ENCODE measurements around the gene DHRS9.

The DHRS9 gene

DNA sequence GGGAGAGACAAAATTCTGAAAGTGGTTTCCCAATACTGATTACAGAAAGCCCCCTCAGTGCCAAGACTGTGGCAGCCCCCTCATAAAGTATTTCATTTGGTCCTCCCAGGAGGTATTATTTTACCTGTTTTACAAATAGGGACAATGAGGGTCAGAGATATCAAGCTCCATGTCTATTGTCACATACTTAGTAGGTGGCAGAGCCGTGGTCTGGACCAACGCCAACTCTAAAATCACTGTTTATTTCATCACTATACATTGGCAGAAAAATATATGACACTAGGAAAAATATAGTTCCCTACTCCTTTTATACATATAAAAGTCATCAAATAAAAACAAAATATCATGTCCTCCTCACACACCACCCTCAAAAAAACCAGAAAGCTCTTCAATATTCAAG lies 68.6 kb downstream of the DHRS9 start (continued):
- no peak for TF ChIP-seq ZNF596 (tag by site-specific recombination; IDR thresholded peaks at IDR 0.05)
- TF ChIP-seq, protein P1, sequence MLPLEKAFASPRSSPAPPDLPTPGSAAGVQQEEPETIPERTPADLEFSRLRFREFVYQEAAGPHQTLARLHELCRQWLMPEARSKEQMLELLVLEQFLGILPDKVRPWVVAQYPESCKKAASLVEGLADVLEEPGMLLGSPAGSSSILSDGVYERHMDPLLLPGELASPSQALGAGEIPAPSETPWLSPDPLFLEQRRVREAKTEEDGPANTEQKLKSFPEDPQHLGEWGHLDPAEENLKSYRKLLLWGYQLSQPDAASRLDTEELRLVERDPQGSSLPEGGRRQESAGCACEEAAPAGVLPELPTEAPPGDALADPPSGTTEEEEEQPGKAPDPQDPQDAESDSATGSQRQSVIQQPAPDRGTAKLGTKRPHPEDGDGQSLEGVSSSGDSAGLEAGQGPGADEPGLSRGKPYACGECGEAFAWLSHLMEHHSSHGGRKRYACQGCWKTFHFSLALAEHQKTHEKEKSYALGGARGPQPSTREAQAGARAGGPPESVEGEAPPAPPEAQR (tag by site-specific recombination; IDR thresholded peaks at IDR 0.05), result no peak

DNA sequence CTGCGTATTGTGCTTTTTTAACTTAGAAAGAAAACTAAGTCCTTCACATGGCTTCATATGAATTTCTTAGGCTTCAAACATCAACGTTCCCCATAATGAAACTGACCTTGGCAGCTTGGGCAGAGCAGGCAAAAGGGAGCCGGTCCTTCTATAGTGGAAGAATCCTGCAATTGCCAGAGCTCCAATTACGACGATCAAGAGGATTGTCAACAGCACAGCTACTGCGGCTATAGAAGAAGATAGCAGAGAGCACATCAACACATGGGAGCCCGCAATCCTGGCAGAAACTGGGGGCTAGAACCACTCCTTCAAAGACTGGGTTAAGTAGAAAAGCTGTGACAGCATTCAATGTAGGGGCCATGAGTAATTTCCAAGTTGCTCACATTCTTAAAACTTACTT lies 69.8 kb downstream of the DHRS9 start:
- Histone ChIP-seq H3K36me3 (ENCODE audit: control insufficient read depth in 2 of 2, insufficient read depth in 1 of 2, low read length in 2 of 2) (peaks cover 0 to 24% of the 10 kb centered on the region in 2 experiments; a peak in 1 of 3 replicates), H3K9me3 (ENCODE audit: control insufficient read depth, insufficient read depth, low read depth, low read length) (no peaks in the 10 kb centered on the region), H3K4me3 (ENCODE audit: low read depth, low read length) (no peak overlapping the region), H3K27ac (ENCODE audit: extremely low read depth, low read depth, low read length) (no peak overlapping the region), H3K4me1 (ENCODE audit: control insufficient read depth, insufficient read depth, low read length) (no peaks in the 10 kb centered on the region)
- CTCF ChIA-PET, result interaction anchor here (0.5 to 3.5 kb wide), 9 partner anchors 12 to 281 kb away, joined by 3 to 29 read pairs (median 4); no protein-coding TSS in a partner anchor
- TF ChIP-seq, protein P2, sequence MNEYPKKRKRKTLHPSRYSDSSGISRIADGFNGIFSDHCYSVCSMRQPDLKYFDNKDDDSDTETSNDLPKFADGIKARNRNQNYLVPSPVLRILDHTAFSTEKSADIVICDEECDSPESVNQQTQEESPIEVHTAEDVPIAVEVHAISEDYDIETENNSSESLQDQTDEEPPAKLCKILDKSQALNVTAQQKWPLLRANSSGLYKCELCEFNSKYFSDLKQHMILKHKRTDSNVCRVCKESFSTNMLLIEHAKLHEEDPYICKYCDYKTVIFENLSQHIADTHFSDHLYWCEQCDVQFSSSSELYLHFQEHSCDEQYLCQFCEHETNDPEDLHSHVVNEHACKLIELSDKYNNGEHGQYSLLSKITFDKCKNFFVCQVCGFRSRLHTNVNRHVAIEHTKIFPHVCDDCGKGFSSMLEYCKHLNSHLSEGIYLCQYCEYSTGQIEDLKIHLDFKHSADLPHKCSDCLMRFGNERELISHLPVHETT (tag by site-specific recombination; IDR thresholded peaks at IDR 0.05), result no peak
- TF ChIP-seq GLI4 (tag by site-specific recombination; IDR thresholded peaks at IDR 0.05) (no peak), ZNF626 (tag by site-specific recombination; IDR thresholded peaks at IDR 0.05) (no peak), ZNF114 (tag by site-specific recombination; IDR thresholded peaks at IDR 0.05) (no peak), SETDB1 (IDR thresholded peaks at IDR 0.05; ENCODE audit: insufficient read length, low read length) (no peak), YY2 (tag by site-specific recombination; IDR thresholded peaks at IDR 0.05) (no peak), ZNF843 (tag by site-specific recombination; IDR thresholded peaks at IDR 0.05) (no peak)
- TF ChIP-seq, protein P3, sequence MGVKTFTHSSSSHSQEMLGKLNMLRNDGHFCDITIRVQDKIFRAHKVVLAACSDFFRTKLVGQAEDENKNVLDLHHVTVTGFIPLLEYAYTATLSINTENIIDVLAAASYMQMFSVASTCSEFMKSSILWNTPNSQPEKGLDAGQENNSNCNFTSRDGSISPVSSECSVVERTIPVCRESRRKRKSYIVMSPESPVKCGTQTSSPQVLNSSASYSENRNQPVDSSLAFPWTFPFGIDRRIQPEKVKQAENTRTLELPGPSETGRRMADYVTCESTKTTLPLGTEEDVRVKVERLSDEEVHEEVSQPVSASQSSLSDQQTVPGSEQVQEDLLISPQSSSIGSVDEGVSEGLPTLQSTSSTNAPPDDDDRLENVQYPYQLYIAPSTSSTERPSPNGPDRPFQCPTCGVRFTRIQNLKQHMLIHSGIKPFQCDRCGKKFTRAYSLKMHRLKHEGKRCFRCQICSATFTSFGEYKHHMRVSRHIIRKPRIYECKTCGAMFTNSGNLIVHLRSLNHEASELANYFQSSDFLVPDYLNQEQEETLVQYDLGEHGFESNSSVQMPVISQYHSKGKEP (tag by site-specific recombination; IDR thresholded peaks at IDR 0.05), result no peak
- TF ChIP-seq, protein P4, sequence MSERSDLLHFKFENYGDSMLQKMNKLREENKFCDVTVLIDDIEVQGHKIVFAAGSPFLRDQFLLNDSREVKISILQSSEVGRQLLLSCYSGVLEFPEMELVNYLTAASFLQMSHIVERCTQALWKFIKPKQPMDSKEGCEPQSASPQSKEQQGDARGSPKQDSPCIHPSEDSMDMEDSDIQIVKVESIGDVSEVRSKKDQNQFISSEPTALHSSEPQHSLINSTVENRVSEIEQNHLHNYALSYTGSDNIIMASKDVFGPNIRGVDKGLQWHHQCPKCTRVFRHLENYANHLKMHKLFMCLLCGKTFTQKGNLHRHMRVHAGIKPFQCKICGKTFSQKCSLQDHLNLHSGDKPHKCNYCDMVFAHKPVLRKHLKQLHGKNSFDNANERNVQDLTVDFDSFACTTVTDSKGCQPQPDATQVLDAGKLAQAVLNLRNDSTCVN (tag by site-specific recombination; optimal IDR thresholded peaks at IDR 0.05), result no peak
- POLR2A ChIA-PET, result no interaction called here

DNA sequence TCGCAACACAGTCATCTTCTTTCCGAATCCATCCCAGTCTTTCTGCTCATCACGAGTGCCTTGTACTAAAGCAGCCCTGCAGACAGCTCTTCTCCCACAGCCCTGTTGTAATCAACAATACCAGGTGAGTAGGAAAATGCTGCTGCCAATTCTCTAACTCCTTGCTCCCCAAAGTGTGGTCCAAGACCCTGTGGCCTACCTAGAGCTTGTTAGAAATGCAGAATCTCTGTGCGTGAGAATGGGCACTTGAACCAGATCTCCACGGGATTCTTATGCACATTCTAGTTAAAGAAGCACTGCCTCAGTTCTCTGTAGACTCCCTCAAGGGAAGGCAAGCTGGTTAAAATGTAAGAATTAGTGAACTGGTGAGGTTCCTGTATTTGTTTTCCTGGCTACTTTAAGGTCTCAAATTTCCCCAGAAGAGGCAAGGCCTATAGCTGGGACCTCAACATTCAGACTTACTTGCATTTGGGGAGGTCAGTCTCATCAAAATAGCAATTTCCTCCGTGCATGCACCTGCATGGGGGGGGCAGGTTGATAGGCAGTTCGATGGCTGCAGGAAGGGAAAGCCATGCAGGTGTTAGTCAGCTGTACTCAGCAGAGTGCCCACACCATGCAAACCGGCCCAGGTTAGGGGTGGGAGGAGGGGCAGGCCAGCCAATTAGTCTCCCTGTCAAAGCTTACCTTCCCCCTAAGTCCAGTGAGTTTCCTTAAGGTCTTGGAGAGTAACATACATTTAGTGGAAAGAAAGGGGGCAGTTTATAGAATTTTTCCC lies 70.8 kb downstream of the DHRS9 start:
- Histone ChIP-seq H3K27ac (ENCODE audit: extremely low read depth, low read depth, low read length) (no peak overlapping the region), H3K9me3 (ENCODE audit: control insufficient read depth, insufficient read depth, low read depth, low read length) (no peaks in the 10 kb centered on the region), H3K36me3 (ENCODE audit: control insufficient read depth in 2 of 2, insufficient read depth in 1 of 2, low read length in 2 of 2) (peaks cover 0 to 24% of the 10 kb centered on the region in 2 experiments; a peak in 1 of 3 replicates), H3K4me3 (ENCODE audit: low read depth, low read length) (no peak overlapping the region), H3K4me1 (ENCODE audit: control insufficient read depth, insufficient read depth, low read length) (no peaks in the 10 kb centered on the region)
- POLR2A ChIA-PET, result no interaction called here
- CTCF ChIA-PET, result interaction anchor here (0.6 to 3.5 kb wide), 13 partner anchors 9 to 760 kb away, joined by 3 to 29 read pairs (median 5); no protein-coding TSS in a partner anchor
- TF ChIP-seq OVOL3 (tag by site-specific recombination; IDR thresholded peaks at IDR 0.05) (no peak), ZNF423 (tag by site-specific recombination; IDR thresholded peaks at IDR 0.05) (no peak), ZNF10 (tag by site-specific recombination; IDR thresholded peaks at IDR 0.05) (no peak)
- TF ChIP-seq, protein P5, sequence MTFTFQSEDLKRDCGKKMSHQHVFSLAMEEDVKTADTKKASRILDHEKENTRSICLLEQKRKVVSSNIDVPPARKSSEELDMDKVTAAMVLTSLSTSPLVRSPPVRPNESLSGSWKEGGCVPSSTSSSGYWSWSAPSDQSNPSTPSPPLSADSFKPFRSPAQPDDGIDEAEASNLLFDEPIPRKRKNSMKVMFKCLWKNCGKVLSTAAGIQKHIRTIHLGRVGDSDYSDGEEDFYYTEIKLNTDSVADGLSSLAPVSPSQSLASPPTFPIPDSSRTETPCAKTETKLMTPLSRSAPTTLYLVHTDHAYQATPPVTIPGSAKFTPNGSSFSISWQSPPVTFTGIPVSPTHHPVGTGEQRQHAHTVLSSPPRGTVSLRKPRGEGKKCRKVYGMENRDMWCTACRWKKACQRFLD (tag by site-specific recombination; IDR thresholded peaks at IDR 0.05), result no peak
- TF ChIP-seq, protein P6, sequence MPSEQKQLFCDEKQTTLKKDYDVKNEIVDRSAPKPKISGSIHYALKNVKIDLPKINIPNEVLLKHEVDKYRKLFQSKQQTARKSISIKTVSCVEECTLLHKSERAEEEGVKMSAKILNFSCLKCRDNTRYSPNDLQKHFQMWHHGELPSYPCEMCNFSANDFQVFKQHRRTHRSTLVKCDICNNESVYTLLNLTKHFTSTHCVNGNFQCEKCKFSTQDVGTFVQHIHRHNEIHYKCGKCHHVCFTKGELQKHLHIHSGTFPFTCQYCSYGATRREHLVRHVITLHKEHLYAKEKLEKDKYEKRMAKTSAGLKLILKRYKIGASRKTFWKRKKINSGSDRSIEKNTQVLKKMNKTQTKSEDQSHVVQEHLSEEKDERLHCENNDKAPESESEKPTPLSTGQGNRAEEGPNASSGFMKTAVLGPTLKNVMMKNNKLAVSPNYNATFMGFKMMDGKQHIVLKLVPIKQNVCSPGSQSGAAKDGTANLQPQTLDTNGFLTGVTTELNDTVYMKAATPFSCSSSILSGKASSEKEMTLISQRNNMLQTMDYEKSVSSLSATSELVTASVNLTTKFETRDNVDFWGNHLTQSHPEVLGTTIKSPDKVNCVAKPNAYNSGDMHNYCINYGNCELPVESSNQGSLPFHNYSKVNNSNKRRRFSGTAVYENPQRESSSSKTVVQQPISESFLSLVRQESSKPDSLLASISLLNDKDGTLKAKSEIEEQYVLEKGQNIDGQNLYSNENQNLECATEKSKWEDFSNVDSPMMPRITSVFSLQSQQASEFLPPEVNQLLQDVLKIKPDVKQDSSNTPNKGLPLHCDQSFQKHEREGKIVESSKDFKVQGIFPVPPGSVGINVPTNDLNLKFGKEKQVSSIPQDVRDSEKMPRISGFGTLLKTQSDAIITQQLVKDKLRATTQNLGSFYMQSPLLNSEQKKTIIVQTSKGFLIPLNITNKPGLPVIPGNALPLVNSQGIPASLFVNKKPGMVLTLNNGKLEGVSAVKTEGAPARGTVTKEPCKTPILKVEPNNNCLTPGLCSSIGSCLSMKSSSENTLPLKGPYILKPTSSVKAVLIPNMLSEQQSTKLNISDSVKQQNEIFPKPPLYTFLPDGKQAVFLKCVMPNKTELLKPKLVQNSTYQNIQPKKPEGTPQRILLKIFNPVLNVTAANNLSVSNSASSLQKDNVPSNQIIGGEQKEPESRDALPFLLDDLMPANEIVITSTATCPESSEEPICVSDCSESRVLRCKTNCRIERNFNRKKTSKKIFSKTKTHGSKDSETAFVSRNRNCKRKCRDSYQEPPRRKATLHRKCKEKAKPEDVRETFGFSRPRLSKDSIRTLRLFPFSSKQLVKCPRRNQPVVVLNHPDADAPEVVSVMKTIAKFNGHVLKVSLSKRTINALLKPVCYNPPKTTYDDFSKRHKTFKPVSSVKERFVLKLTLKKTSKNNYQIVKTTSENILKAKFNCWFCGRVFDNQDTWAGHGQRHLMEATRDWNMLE (tag by site-specific recombination; conservative IDR thresholded peaks at IDR 0.05; ENCODE audit: low read depth), result no peak
- TF ChIP-seq, protein P7, sequence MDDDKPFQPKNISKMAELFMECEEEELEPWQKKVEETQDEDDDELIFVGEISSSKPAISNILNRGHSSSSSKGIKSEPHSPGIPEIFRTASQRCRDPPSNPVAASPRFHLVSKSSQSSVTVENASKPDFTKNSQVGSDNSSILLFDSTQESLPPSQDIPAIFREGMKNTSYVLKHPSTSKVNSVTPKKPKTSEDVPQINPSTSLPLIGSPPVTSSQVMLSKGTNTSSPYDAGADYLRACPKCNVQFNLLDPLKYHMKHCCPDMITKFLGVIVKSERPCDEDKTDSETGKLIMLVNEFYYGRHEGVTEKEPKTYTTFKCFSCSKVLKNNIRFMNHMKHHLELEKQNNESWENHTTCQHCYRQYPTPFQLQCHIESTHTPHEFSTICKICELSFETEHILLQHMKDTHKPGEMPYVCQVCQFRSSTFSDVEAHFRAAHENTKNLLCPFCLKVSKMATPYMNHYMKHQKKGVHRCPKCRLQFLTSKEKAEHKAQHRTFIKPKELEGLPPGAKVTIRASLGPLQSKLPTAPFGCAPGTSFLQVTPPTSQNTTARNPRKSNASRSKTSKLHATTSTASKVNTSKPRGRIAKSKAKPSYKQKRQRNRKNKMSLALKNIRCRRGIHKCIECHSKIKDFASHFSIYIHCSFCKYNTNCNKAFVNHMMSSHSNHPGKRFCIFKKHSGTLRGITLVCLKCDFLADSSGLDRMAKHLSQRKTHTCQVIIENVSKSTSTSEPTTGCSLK (tag by site-specific recombination; IDR thresholded peaks at IDR 0.05), result no peak

All from HEK293 (cell line).